GM21825 (cell line): ENCODE results near the gene HERC2.
A peak's percentile ranks its signal among the peaks of the same experiment; 100 is the strongest.
"Not testable (repeated sequence)": the region's sequence is repeated elsewhere in the genome, so short reads cannot be mapped to it uniquely, and the experiment has no call there.

Source experiments
- ATAC-seq: cut with Tn5 transposase; IDR thresholded peaks from one replicate; pipeline ENCODE4 v1.9.1; 2021; ENCODE audit warnings: mild to moderate bottlenecking, moderate library complexity; ENCODE audit not compliant: unreplicated experiment

Gene HERC2

GRCh38 chr15:28322129-28322588 is at the start of gene HERC2:
TSS of gene HERC2 (minus strand) at chr15:28322179. CDS start at chr15:28321433, 746 bp downstream.
- not testable (repeated sequence) for ATAC-seq

GRCh38 chr15:28365502-28365901 is 43.5 kb upstream of the HERC2 start:
- ATAC-seq = not testable (repeated sequence)

- not testable (repeated sequence) for ATAC-seq
Measured at GRCh38 chr15:28357984-28358383, 36.0 kb upstream of the HERC2 start, which contains the start of gene GOLGA6L24. TSS of gene GOLGA6L24 (minus strand) at chr15:28358084. CDS start at chr15:28358023, 61 bp downstream.

GRCh38 chr15:28321358-28322078 is 461 bp downstream of the HERC2 start:
- not testable (repeated sequence) for ATAC-seq

GRCh38 chr15:28319725-28320124 is 2.3 kb downstream of the HERC2 start:
- ATAC-seq = not testable (repeated sequence)

- not testable (repeated sequence) for ATAC-seq
Measured at GRCh38 chr15:28318828-28319227, 3.2 kb downstream of the HERC2 start.

- not testable (repeated sequence) for ATAC-seq
Measured at GRCh38 chr15:28318122-28318521, 3.9 kb downstream of the HERC2 start.

- not testable (repeated sequence) for ATAC-seq
Measured at GRCh38 chr15:28316958-28317357, 5.0 kb downstream of the HERC2 start.

GRCh38 chr15:28310454-28310853 is 11.5 kb downstream of the HERC2 start:
- ATAC-seq = not testable (repeated sequence)

- not testable (repeated sequence) for ATAC-seq
Measured at GRCh38 chr15:28308718-28309117, 13.3 kb downstream of the HERC2 start.

GRCh38 chr15:28305700-28306099 is 16.3 kb downstream of the HERC2 start:
- ATAC-seq = not testable (repeated sequence)

- ATAC-seq = not testable (repeated sequence)
Measured at GRCh38 chr15:28297434-28297833, 24.5 kb downstream of the HERC2 start.

GRCh38 chr15:28296814-28297213 is 25.2 kb downstream of the HERC2 start:
- ATAC-seq = not testable (repeated sequence)

GRCh38 chr15:28295009-28295563 is 26.9 kb downstream of the HERC2 start:
- not testable (repeated sequence) for ATAC-seq

GRCh38 chr15:28294560-28294959 is 27.4 kb downstream of the HERC2 start:
- ATAC-seq = not testable (repeated sequence)

- ATAC-seq = peak; percentile 18
Measured at GRCh38 chr15:28289694-28290463, 32.1 kb downstream of the HERC2 start.

- ATAC-seq = peak; percentile 74
Measured at GRCh38 chr15:28288830-28289693, 32.9 kb downstream of the HERC2 start.

- not testable (repeated sequence) for ATAC-seq
Measured at GRCh38 chr15:28286659-28287058, 35.3 kb downstream of the HERC2 start.

GRCh38 chr15:28286031-28286430 is 35.9 kb downstream of the HERC2 start:
- no peak for ATAC-seq

- ATAC-seq = no peak
Measured at GRCh38 chr15:28281876-28282275, 40.1 kb downstream of the HERC2 start.
